ENCODE results near the gene FBRSL1. TPM values are rescaled to one million over a fixed set of nuclear protein-coding genes. Genes with fewer than 3 reads are reported as not detected.

FBRSL1 gene
- total RNA-seq, 4 donors from 2014 or later, result 5.9 to 34.3 (median 23.4) TPM

- intact Hi-C loops (cut with DNase I), result no loop called here
- TF ChIP-seq POLR2A (IDR thresholded peaks at IDR 0.05) (no peak), CTCF (IDR thresholded peaks at IDR 0.05) (no peak)
- H3K9me3 ChIP-seq, result no peaks in the 10 kb centered on the region
- H3K27me3 ChIP-seq, result no peaks in the 10 kb centered on the region
- no peak overlapping the region for H3K27ac ChIP-seq
- peaks cover 0 to 8% (median 0%) of the 10 kb centered on the region in 3 donors for H3K36me3 ChIP-seq
- no peak for DNase-seq
- WGBS, 2 donors, result 92 to 100% methylated on average over 4 to 6 of the region's 29 CpGs
- no peak overlapping the region for H3K4me3 ChIP-seq
- no peaks in the 10 kb centered on the region for H3K4me1 ChIP-seq
Observed at GRCh38 chr12:132537836-132538662, 48.1 kb downstream of the FBRSL1 start.

- H3K36me3 ChIP-seq, result peaks cover 0 to 8% (median 0%) of the 10 kb centered on the region in 3 donors
- H3K9me3 ChIP-seq, result no peaks in the 10 kb centered on the region
- no peaks in the 10 kb centered on the region for H3K4me1 ChIP-seq
- intact Hi-C loops (cut with DNase I), result no loop called here
- no peak for DNase-seq
- no peak overlapping the region for H3K27ac ChIP-seq
- no peaks in the 10 kb centered on the region for H3K27me3 ChIP-seq
- no peak overlapping the region for H3K4me3 ChIP-seq
- WGBS, 2 donors, result 84% methylated on average over 4 of the region's 4 CpGs; no CpG with 5 or more reads in 1 of the 2 donors
- TF ChIP-seq CTCF (IDR thresholded peaks at IDR 0.05), result no peak
- TF ChIP-seq POLR2A (IDR thresholded peaks at IDR 0.05), result no peak
Observed at GRCh38 chr12:132538663-132538990, 48.7 kb downstream of the FBRSL1 start.

- no peak overlapping the region for H3K4me3 ChIP-seq
- DNase-seq, result no peak
- H3K36me3 ChIP-seq, result peaks cover 0 to 6% (median 0%) of the 10 kb centered on the region in 3 donors
- no peaks in the 10 kb centered on the region for H3K9me3 ChIP-seq
- no peaks in the 10 kb centered on the region for H3K4me1 ChIP-seq
- H3K27me3 ChIP-seq, result no peaks in the 10 kb centered on the region
- intact Hi-C loops (cut with DNase I), result no loop called here
- no peak for TF ChIP-seq CTCF (IDR thresholded peaks at IDR 0.05)
- WGBS, 2 donors, result 94 to 96% methylated on average over 9 to 11 of the region's 23 CpGs
- H3K27ac ChIP-seq, result no peak overlapping the region
Observed at GRCh38 chr12:132539016-132539773, 49.2 kb downstream of the FBRSL1 start.

- H3K27me3 ChIP-seq, result no peaks in the 10 kb centered on the region
Observed at GRCh38 chr12:132540436-132540835, 50.5 kb downstream of the FBRSL1 start.

More at GRCh38 chr12:132540436-132540835, 50.5 kb downstream of the FBRSL1 start:
- WGBS, 2 donors, result 70 to 94% methylated on average over 2 to 3 of the region's 9 CpGs
- no peaks in the 10 kb centered on the region for H3K4me1 ChIP-seq
- intact Hi-C loops (cut with DNase I), result no loop called here
- no peak overlapping the region for H3K27ac ChIP-seq
- no peaks in the 10 kb centered on the region for H3K36me3 ChIP-seq
- DNase-seq, result no peak
- H3K9me3 ChIP-seq, result no peaks in the 10 kb centered on the region
- no peak overlapping the region for H3K4me3 ChIP-seq
- TF ChIP-seq CTCF (IDR thresholded peaks at IDR 0.05) (no peak), POLR2A (IDR thresholded peaks at IDR 0.05) (no peak)
